AG08395 (cell line): ENCODE measurements around the gene CLEC9A.
"Not testable (repeated sequence)": the region's sequence is repeated elsewhere in the genome, so short reads cannot be mapped to it uniquely, and the experiment has no call there.

Experiments used
- DNase-seq: peaks from one replicate; pipeline ENCODE4 v3.0.0; 2012; ENCODE audit warnings: mixed read lengths, low spot score

CLEC9A gene

GRCh38 chr12:10030446-10030845, at the start of gene CLEC9A:
TSS of gene CLEC9A (plus strand) at chr12:10030682. CDS start at chr12:10052688, 22,006 bp downstream.
- DNase-seq, result no peak

- no peak for DNase-seq
Measured at GRCh38 chr12:9991876-9992275, 38.6 kb upstream of the CLEC9A start.

- DNase-seq, result no peak
Measured at GRCh38 chr12:9992296-9992695, 38.2 kb upstream of the CLEC9A start.

GRCh38 chr12:9999016-9999415, 31.5 kb upstream of the CLEC9A start, which contains the start of gene CLEC1B:
TSS of gene CLEC1B (minus strand) at chr12:9999121. CDS start at chr12:9999100, 21 bp downstream.
- no peak for DNase-seq

- no peak for DNase-seq
Measured at GRCh38 chr12:10001171-10001776, 29.2 kb upstream of the CLEC9A start.

GRCh38 chr12:10012630-10013330, 17.7 kb upstream of the CLEC9A start:
- no peak for DNase-seq

GRCh38 chr12:10015450-10015849, 15.0 kb upstream of the CLEC9A start:
- no peak for DNase-seq

- DNase-seq, result peak; percentile 20
Measured at GRCh38 chr12:10016881-10017280, 13.6 kb upstream of the CLEC9A start.

GRCh38 chr12:10018386-10018785, 12.1 kb upstream of the CLEC9A start:
- DNase-seq, result no peak

- DNase-seq, result no peak
Measured at GRCh38 chr12:10021342-10021741, 9.1 kb upstream of the CLEC9A start.

- no peak for DNase-seq
Measured at GRCh38 chr12:10025236-10025635, 5.2 kb upstream of the CLEC9A start.

- DNase-seq, result not testable (repeated sequence)
Measured at GRCh38 chr12:10026666-10027065, 3.8 kb upstream of the CLEC9A start.

GRCh38 chr12:10027311-10027710, 3.2 kb upstream of the CLEC9A start:
- DNase-seq, result peak; percentile 27

- peak; percentile 56 for DNase-seq
Measured at GRCh38 chr12:10027721-10028120, 2.8 kb upstream of the CLEC9A start.

GRCh38 chr12:10031321-10031720, 839 bp downstream of the CLEC9A start:
- no peak for DNase-seq

- DNase-seq, result peak; percentile 83
Measured at GRCh38 chr12:10031771-10032175, 1.3 kb downstream of the CLEC9A start.

- DNase-seq, result peak; percentile 22
Measured at GRCh38 chr12:10033783-10034545, 3.5 kb downstream of the CLEC9A start.

GRCh38 chr12:10042167-10042566, 11.7 kb downstream of the CLEC9A start:
- DNase-seq, result no peak

- no peak for DNase-seq
Measured at GRCh38 chr12:10048526-10048925, 18.0 kb downstream of the CLEC9A start.

- DNase-seq, result no peak
Measured at GRCh38 chr12:10052193-10052913, 21.9 kb downstream of the CLEC9A start.

GRCh38 chr12:10058387-10058786, 27.9 kb downstream of the CLEC9A start:
- no peak for DNase-seq

- DNase-seq, result no peak
Measured at GRCh38 chr12:10065241-10065640, 34.8 kb downstream of the CLEC9A start.
